ENCODE results near the gene P2RX7.
"Not testable (repeated sequence)": the region's sequence is repeated elsewhere in the genome, so short reads cannot be mapped to it uniquely, and the experiment has no call there.

Gene P2RX7

DNA sequence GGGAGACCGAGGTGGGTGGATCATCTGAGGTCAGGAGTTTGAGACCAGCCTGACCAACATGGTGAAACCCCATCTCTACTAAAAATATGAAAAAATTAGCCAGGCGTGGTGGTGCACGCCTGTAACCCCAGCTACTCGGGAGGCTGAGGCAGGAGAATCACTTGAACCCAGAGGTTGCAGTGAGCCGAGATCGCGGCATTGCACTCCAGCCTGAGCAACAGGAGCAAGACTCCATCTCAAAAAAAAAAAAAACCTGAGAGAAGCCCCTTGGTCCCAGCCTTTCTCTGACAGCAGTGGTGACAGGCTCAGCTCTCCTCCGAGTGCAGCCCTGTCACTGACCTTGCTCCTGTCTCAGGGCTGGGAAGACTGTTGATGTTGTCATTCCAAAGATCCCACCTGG is 94.2 kb downstream of the P2RX7 start:
- in situ Hi-C loops (cut with MboI; ENCODE audit: low sequenced_read_pairs): not testable (repeated sequence)

DNA sequence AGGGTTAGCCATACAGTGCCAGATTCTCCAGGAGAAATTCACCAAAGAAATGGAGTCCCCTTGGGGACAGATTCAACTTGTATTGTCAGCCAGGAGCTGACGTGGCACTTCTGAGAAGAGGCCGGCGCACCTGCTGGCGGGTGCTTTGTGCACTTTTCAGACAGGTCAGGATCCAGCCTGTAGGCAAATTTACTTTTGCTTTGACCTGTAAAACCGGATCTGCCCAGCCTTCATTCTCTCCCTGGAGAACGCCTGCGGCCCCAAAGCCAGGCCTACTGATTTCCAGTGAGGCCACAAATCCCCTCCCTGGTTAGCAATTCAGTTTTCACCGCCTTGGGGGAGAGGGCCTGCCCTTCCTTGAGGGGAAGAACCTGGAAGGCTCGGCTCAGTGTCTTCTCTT is 94.6 kb downstream of the P2RX7 start:
- in situ Hi-C loops (cut with MboI; ENCODE audit: low sequenced_read_pairs): no loop called here

DNA sequence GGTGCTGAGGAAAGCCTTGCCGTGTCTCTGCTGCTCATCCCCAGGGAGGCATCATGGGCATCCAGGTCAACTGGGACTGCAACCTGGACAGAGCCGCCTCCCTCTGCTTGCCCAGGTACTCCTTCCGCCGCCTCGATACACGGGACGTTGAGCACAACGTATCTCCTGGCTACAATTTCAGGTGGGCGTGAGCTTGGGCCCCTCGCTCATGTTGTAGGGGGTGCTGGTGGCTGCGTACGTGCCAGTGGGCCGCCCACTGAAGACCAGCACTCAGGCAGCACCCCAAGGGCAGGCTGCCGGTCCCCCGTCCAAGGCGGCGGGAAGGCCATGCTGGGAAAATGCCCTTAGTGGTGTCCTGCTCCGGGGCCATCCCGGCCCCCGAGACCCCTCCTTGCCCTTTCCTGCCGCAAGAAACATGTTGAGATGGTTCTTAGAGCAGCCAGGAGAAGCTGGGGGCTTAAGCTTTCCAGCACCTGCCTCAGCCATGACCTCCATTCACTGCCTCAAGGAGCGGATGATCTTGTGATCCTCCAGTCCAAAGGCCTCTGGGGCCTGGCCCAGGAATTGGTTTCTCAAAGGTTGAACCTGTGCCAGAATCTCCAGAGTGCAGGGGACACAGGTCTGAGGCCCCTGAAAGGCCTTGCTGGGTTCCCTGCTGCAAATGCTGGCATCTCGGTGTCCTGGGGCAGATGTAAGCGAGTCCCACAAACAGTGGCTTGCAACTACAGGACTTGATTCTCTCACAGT is 96.4 kb downstream of the P2RX7 start:
- in situ Hi-C loops (cut with MboI; ENCODE audit: low sequenced_read_pairs): no loop called here

DNA sequence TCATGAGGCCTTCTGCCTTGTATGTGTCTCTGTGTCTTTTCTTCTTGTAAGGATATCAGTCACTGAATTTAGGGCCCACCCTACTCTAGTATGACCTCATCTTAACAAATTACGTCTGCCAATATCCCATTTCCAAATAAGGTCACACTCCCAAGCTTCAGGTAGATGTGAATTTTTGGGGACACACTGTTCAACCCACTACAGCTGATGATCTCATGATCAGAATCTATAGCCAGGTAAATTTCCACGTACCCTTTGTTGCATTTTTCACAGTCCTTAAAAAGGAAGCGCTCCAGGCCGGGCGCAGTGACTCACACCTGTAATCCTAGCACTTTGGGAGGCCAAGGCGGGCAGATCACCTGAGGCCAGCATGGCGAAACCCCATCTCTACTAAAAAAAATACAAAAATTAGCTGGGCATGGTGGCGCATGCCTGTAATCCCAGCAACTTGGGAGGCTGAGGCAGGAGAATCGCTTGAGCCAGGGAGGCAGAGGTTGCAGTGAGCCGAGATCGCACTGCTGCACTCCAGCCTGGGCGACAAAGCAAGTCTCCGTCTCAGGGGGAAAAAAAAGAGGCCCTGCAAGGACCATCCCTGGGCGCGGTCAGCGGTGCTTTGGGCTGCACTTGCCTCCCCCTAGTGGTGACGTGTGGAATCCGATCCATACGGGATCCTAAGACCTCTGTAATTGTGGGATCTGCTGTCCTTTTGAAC is 97.3 kb downstream of the P2RX7 start:
- in situ Hi-C loops (cut with MboI; ENCODE audit: low sequenced_read_pairs): not testable (repeated sequence)

DNA sequence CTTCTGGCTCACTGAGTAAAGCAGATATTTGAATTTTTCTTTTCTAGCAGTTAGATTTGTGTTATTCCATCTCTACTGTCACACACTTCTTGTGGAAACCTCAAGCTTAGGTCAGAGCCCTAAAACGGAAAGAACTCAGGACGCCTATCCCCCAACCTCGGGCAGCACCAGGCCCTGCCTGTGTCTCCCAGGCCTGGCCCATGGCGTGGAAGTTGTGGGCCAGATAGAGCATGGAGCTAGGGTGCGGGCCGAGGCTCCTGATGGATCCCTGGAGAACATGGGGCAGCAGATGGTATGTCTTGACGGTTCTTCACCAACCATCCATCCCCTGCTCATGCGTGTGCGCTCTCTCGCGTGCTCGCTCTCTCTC is 97.8 kb downstream of the P2RX7 start:
- in situ Hi-C loops (cut with MboI; ENCODE audit: low sequenced_read_pairs): no loop called here

DNA sequence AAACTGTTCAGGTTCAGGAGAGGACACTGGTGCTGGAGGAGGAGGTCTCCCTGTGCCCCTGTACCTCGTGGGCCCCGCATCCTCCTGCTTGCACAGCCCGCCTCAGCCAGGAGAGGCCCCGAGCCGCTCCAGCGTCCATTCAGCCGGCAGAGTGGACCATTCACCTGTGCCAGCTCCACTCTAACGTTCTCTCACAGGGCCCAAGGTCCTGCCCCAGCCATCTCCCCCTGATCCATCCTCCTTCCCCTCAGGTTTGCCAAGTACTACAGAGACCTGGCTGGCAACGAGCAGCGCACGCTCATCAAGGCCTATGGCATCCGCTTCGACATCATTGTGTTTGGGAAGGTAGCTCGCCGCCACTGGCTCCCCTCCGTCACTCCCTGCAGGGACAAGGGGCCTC is 99.5 kb downstream of the P2RX7 start:
- in situ Hi-C loops (cut with MboI; ENCODE audit: low sequenced_read_pairs): no loop called here

DNA sequence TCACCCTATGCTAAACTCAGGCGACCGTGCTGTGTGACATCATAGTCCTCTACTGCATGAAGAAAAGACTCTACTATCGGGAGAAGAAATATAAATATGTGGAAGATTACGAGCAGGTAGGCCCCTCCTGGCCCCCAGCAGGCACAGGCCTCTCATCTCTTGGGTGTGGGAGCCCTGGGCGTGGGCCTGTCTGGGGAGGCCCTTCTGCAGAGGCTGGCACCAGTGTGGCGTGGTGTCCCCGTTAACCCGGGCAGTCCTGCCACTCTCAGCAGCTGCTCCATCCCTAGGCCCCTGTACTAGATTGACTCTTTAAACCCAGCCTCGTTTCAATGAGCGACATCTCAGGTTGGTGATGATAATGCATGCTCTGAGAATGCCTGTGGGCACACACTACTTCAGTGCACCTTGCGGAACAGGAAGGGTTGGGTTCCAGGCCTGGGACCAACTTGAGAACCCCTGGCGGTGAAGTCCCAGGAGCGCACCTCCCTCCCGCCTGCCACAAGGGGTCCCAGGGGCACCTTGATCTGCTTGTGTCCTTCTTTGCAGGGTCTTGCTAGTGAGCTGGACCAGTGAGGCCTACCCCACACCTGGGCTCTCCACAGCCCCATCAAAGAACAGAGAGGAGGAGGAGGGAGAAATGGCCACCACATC is 100.4 kb downstream of the P2RX7 start:
- in situ Hi-C loops (cut with MboI; ENCODE audit: low sequenced_read_pairs): no loop called here

DNA sequence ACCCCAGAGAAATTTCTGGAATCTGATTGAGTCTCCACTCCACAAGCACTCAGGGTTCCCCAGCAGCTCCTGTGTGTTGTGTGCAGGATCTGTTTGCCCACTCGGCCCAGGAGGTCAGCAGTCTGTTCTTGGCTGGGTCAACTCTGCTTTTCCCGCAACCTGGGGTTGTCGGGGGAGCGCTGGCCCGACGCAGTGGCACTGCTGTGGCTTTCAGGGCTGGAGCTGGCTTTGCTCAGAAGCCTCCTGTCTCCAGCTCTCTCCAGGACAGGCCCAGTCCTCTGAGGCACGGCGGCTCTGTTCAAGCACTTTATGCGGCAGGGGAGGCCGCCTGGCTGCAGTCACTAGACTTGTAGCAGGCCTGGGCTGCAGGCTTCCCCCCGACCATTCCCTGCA is 100.9 kb downstream of the P2RX7 start:
- in situ Hi-C loops (cut with MboI; ENCODE audit: low sequenced_read_pairs): no loop called here

DNA sequence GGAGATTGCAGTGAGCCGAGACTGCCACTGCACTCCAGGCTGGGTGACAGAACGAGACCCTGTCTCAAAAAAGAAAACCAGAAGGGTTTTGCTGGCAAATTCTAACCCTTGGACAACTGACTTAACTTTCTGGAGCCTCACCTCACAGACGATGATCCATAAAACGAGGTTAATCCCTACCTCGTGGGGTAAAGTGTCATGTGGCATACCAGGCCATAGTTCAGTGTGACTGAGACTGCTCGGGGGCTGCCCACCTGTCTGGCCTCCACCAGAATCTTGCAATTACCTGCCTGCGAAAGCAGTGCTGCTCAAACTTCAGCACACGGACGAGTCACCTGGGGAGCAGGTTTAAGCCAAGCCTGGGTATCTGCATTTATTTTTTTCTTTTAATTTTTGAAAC is 104.1 kb downstream of the P2RX7 start:
- in situ Hi-C loops (cut with MboI; ENCODE audit: low sequenced_read_pairs): no loop called here

DNA sequence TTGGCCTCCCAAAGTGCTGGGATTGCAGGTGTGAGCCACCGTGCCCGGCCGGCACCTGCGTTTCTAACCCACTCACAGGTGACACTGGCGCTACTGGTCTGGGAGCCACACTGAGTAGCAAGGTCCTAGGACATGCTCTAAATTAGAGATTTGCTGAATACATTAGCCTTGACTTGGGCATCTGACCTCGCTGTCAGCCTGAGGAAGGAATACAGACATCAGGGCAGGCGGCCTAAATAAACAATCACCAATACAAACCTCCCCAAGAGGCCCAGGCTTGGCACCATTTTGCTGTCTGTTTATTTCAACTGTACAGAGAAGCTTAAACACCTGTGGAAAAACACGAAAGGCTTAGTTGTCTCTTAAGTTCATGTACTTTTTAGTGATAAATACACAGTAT is 104.7 kb downstream of the P2RX7 start:
- in situ Hi-C loops (cut with MboI; ENCODE audit: low sequenced_read_pairs): no loop called here
